OCI-LY1 (cell line): ENCODE measurements around the gene HYI.
A peak's percentile ranks its signal among the peaks of the same experiment; 100 is the strongest.
"Not testable (repeated sequence)": the region's sequence is repeated elsewhere in the genome, so short reads cannot be mapped to it uniquely, and the experiment has no call there.

Experiments
- H2AFZ ChIP-seq: fragments of 200-600 bp; sonication (generic), shearing (Covaris generic); 2 replicates; pipeline ENCODE4 v1.6.0; 2014; ENCODE audit warnings: antibody characterized with exemption, mild to moderate bottlenecking, low read length
- H3F3A ChIP-seq: fragments of 200-600 bp; sonication (generic), shearing (Covaris generic); 2 replicates; pipeline ENCODE4 v1.6.0; 2014; ENCODE audit warnings: mild to moderate bottlenecking, antibody characterized with exemption, low read length, moderate library complexity; ENCODE audit not compliant: insufficient read depth
- H3K27ac ChIP-seq: fragments of 200-600 bp; sonication (generic); 2 replicates; pipeline ENCODE4 v1.5.1; 2014; ENCODE audit warnings: low read length, mixed run types, mild to moderate bottlenecking, low read depth; ENCODE audit not compliant: poor library complexity, severe bottlenecking
- H3K27me3 ChIP-seq: fragments of 200-600 bp; sonication (generic); 2 replicates; pipeline ENCODE4 v1.6.0; 2014; ENCODE audit warnings: antibody characterized with exemption, mild to moderate bottlenecking, low read length, moderate library complexity; ENCODE audit not compliant: insufficient read depth
- H3K36me3 ChIP-seq: fragments of 200-600 bp; sonication (generic); 2 replicates; pipeline ENCODE4 v1.6.1; 2014; ENCODE audit warnings: mild to moderate bottlenecking, antibody characterized with exemption, low read length, moderate library complexity, mixed read lengths; ENCODE audit not compliant: insufficient read depth
- H3K4me1 ChIP-seq: fragments of 200-600 bp; sonication (generic); 2 replicates; pipeline ENCODE4 v1.5.1; 2014; ENCODE audit warnings: mild to moderate bottlenecking, low read length, moderate library complexity; ENCODE audit not compliant: insufficient read depth, severe bottlenecking
- H3K4me2 ChIP-seq: fragments of 200-600 bp; sonication (generic), shearing (Covaris generic); 2 replicates; pipeline ENCODE4 v1.6.1; 2014; ENCODE audit warnings: low read length
- H3K4me3 ChIP-seq: fragments of 200-600 bp; sonication (generic); 2 replicates; pipeline ENCODE4 v1.5.1; 2014; ENCODE audit warnings: low read length, low read depth, mild to moderate bottlenecking, mixed read lengths; ENCODE audit not compliant: poor library complexity, severe bottlenecking
- H3K79me2 ChIP-seq: fragments of 200-600 bp; shearing (Covaris generic); 2 replicates; pipeline ENCODE4 v1.6.1; 2016; ENCODE audit warnings: mixed run types, low read length, mixed read lengths; ENCODE audit not compliant: insufficient read depth
- H3K9ac ChIP-seq: fragments of 200-600 bp; sonication (generic), shearing (Covaris generic); 2 replicates; pipeline ENCODE4 v1.6.1; 2014; ENCODE audit warnings: mild to moderate bottlenecking, low read length, mixed read lengths
- H3K9me2 ChIP-seq: fragments of 200-600 bp; sonication (generic), shearing (Covaris generic); 2 replicates; pipeline ENCODE4 v1.6.1; 2014; ENCODE audit warnings: low read depth, mild to moderate bottlenecking, low read length, mixed read lengths
- H3K9me3 ChIP-seq: fragments of 200-600 bp; shearing (Covaris generic); 2 replicates; pipeline ENCODE4 v1.6.1; 2014; ENCODE audit warnings: low read length, mixed read lengths
- H4K20me1 ChIP-seq: fragments of 200-600 bp; sonication (generic), shearing (Covaris generic); 2 replicates; pipeline ENCODE4 v1.6.0; 2016; ENCODE audit warnings: mild to moderate bottlenecking, low read length; ENCODE audit not compliant: insufficient read depth
- CTCF ChIP-seq: fragments of 200-600 bp; sonication (generic), shearing (Covaris generic); IDR thresholded peaks from 2 replicates; pipeline ENCODE4 v1.5.1; 2017; ENCODE audit warnings: mild to moderate bottlenecking, antibody characterized with exemption, low read length, moderate library complexity, mixed read lengths
- EZH2 ChIP-seq: fragments of 200-600 bp; sonication (generic), shearing (Covaris generic); IDR thresholded peaks from 2 replicates; pipeline ENCODE4 v1.8.0; 2017; ENCODE audit warnings: borderline replicate concordance, mixed run types, mild to moderate bottlenecking, antibody characterized with exemption, low read length, moderate library complexity, mixed read lengths

The HYI gene

GRCh38 chr1:43453442-43454269 is at the start of gene HYI:
TSS of gene HYI (minus strand) at chr1:43453931. CDS start at chr1:43453793, 138 bp downstream.
- H3K36me3 ChIP-seq, result peaks cover 14% of the 10 kb centered on the region; the same call in 1 of the 2 replicates
- H3K9ac ChIP-seq, result peak within 1 kb of the TSS; percentile 51
- H3K27ac ChIP-seq, result peak within 1 kb of the TSS; percentile 23
- no peaks in the 10 kb centered on the region for H3K79me2 ChIP-seq
- TF ChIP-seq CTCF (no peak), EZH2 (no peak)
- no peaks in the 10 kb centered on the region for H3K9me3 ChIP-seq
- H3K27me3 ChIP-seq, result no peaks in the 10 kb centered on the region; the same call in 1 of the 2 replicates
- H4K20me1 ChIP-seq, result no peaks in the 10 kb centered on the region
- peak within 1 kb of the TSS; percentile 85 for H3K4me2 ChIP-seq
- H3F3A ChIP-seq, result no peaks in the 10 kb centered on the region
- peak within 1 kb of the TSS; percentile 61 for H3K4me3 ChIP-seq
- no peaks in the 10 kb centered on the region for H3K9me2 ChIP-seq
- H3K4me1 ChIP-seq, result peaks cover 16% of the 10 kb centered on the region
- 0 out of 2 replicates have a peak within 1 kb of the TSS, but pooled peaks have one; percentile 33 for H2AFZ ChIP-seq

GRCh38 chr1:43501806-43502205 is 48.1 kb upstream of the HYI start:
- H3K79me2 ChIP-seq, H3K4me3 ChIP-seq, H3K27me3 ChIP-seq, H3F3A ChIP-seq, H3K4me1 ChIP-seq, H3K9me2 ChIP-seq, H2AFZ ChIP-seq, H4K20me1 ChIP-seq, H3K9me3 ChIP-seq, H3K9ac ChIP-seq, H3K36me3 ChIP-seq, H3K4me2 ChIP-seq, H3K27ac ChIP-seq: not testable (repeated sequence)

DNA sequence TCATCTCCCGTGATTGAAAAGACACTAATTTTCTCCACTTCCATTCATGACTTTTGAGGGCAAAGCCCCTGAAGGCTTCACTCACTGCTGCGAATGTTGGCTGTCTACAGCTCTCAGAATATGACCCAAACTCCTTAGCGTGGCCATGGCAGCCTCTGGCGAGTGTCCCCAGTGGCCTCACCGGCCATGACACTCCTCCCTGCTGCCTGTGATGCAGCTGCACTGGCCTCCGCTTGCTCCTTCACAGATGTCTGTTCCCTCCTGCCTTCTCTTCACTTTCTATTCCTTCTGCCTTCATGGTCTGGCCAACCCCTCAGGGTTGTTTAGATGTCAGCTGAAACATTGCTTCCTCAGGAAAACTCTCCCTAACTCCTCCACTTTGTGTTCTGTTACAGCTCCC is 46.2 kb upstream of the HYI start:
- Histone ChIP-seq H3K4me2 (no peak overlapping the region), H4K20me1 (no peaks in the 10 kb centered on the region), H3K27me3 (0 out of 2 replicates have a peak, but pooled peaks cover 9% of the 10 kb centered on the region), H3F3A (no peaks in the 10 kb centered on the region), H3K4me1 (no peaks in the 10 kb centered on the region), H3K36me3 (no peaks in the 10 kb centered on the region), H3K27ac (no peak overlapping the region), H2AFZ (no peak overlapping the region), H3K9me3 (no peaks in the 10 kb centered on the region), H3K9ac (no peak overlapping the region), H3K79me2 (no peaks in the 10 kb centered on the region), H3K4me3 (no peak overlapping the region), H3K9me2 (no peaks in the 10 kb centered on the region)
- TF ChIP-seq EZH2 (no peak), CTCF (no peak)

GRCh38 chr1:43495204-43495603 is 41.5 kb upstream of the HYI start:
- peaks cover 4% of the 10 kb centered on the region; the same call in 1 of the 2 replicates for H3K27me3 ChIP-seq
- H3K9me2 ChIP-seq, result no peaks in the 10 kb centered on the region
- H3K9me3 ChIP-seq, result 0 out of 2 replicates have a peak, but pooled peaks cover 2% of the 10 kb centered on the region
- H4K20me1 ChIP-seq, result no peaks in the 10 kb centered on the region
- no peaks in the 10 kb centered on the region for H3K4me1 ChIP-seq
- no peak overlapping the region for H2AFZ ChIP-seq
- H3K79me2 ChIP-seq, result no peaks in the 10 kb centered on the region
- H3K36me3 ChIP-seq, result no peaks in the 10 kb centered on the region
- H3K9ac ChIP-seq, result no peak overlapping the region
- H3K4me3 ChIP-seq, result no peak overlapping the region
- TF ChIP-seq EZH2 (no peak), CTCF (no peak)
- no peak overlapping the region for H3K27ac ChIP-seq
- H3K4me2 ChIP-seq, result no peak overlapping the region
- H3F3A ChIP-seq, result no peaks in the 10 kb centered on the region
